Activated CD8-positive, alpha-beta memory T cell treated with anti-CD3 and anti-CD28 coated beads, Interleukin-2, amount 50 U/mL, for 24 hours (primary cell): ENCODE data around the gene PARG.
"Not testable (repeated sequence)": the region's sequence is repeated elsewhere in the genome, so short reads cannot be mapped to it uniquely, and the experiment has no call there.

ENCODE experiments used
- DNase-seq: peaks from one replicate; pipeline ENCODE4 v3.0.0-alpha.2; 2020; ENCODE audit errors: extremely low read depth

The PARG gene

GRCh38 chr10:49903829-49904228 is 38.0 kb downstream of the PARG start:
- DNase-seq, result not testable (repeated sequence)

DNA sequence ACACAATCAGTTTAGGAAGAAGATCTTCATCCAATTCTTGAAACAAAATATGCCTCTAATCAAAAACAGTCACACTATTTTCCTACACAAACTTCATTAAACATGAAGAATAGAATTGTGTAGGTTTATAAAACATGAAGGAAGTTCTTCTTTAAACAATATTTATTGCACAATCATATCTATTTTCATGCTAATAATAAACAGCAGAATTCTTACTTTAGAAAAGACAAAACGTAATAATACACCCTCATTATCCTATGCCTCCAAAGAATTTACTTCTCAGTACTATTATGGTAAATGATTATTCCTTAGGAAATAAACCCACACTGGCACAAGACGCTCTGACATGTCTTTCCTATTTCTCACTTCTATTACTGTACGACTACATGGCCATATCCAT is 41.4 kb downstream of the PARG start:
- DNase-seq, result not testable (repeated sequence)

GRCh38 chr10:49899999-49900398 is 41.8 kb downstream of the PARG start:
- not testable (repeated sequence) for DNase-seq

GRCh38 chr10:49890025-49890424 is 51.8 kb downstream of the PARG start:
- DNase-seq, result not testable (repeated sequence)

- DNase-seq, result not testable (repeated sequence)
These were observed 57.0 kb downstream of the PARG start for GRCh38 chr10:49884739-49885331.

- DNase-seq, result not testable (repeated sequence)
These were observed 58.0 kb downstream of the PARG start for GRCh38 chr10:49883852-49884251.

DNA sequence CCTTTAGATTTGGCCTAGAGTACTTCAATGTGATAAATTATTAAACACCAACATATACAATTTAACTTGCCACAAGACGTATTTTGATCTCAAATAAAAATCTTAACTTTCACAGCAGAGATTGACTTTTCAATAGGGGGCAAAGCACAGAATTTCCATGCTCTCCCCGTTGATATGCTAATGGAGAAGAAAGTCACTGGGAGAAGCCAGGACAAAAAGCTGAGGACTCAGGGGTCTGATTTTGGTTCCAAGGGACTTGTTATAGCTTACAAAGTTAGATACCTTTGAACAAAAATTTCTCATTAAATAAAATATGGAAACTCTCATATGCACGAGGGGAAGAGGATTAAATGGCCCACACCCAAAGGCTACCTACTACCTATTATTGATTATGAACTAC is 59.5 kb downstream of the PARG start:
- DNase-seq, result not testable (repeated sequence)

GRCh38 chr10:49872740-49873139 is 69.1 kb downstream of the PARG start:
- DNase-seq, result not testable (repeated sequence)

GRCh38 chr10:49871462-49871861 is 70.4 kb downstream of the PARG start:
- DNase-seq, result not testable (repeated sequence)

DNA sequence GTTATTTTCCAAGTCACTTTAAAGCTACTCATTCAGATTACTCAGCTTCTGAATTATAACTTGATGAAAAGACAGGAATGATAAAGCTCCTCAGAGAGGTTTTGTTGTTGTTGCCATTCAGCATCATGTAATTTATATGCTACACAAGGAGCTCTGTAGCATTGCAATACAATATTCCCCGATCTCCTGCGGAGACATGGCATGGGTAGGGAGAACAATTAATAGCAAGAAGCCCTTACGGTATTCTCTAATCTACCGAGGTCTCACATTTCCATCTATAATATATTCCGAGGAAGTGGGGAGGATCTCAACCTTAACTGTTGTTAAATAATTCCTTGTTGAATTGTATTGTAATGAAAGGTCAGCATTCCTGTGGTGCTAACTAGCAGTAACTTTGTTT is 81.9 kb downstream of the PARG start:
- not testable (repeated sequence) for DNase-seq

- DNase-seq, result not testable (repeated sequence)
These were observed 83.0 kb downstream of the PARG start for GRCh38 chr10:49858697-49859382.

DNA sequence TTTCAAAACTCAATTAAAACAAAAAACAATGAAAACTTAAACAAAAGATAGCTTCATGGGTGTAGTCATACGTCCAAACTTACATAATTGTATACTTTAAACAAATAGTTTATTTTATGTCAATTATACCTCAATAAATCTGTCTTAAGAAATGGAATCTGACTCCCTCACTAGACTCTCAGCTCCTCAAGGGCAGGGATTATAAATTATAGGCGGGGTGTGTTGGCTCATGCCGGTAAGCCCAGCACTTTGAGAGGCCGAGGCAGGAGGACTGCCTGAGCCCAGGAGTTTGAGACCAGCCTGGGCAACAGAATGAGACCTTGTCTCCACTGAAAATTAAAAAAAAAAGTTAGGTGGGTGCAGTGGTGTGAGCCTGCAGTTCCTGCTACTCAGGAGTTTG is 92.3 kb downstream of the PARG start:
- DNase-seq, result not testable (repeated sequence)

DNA sequence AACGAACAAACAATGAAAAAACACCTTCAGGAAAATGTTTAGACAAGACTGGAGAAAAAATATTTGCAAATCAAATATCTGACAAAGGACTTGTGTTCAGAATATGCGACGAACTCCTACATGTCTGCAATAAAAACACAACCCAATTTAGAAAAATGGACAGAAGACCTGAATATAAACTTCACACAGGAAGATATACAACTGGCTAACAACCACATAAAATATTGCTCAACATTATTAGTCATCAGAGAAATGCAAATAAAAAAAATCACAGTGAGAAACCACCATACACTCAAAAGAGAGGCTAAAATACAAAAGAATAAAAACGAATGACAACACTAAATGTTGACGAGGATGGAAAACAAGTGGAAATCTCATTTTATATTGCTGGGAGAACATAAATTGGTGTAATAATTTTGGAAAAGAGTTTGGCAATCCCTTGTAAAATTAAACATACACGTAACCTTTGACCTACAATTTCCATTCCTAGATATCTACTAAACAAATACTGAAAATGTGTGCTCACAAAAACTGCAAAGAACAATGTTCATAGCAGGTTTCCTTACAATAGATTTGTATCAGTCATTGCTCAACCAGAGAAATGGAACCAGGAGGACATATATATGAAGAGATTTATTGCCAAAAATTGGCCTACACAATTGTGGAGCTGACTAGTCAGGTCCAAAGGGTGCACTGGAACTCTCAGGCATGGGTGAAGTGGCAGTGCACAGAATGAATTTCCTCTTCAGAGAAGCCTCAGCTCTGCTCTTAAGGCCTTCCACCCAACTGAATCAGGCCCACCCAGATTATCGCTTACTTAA is 96.8 kb downstream of the PARG start:
- no peak for DNase-seq

DNA sequence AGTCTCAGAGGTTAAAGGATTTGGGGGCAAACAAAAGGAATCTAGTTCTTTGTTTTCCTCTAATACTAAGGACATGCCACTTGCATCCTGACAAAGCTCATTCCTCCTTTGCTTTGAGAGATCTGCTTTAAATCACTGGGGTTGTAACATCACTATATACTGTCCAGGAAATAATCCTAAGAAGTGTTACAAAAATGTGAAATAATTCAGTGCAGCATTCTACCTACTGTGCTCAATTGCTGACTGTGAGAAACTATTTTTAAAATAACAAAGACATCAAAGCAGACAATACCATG is 99.5 kb downstream of the PARG start:
- DNase-seq, result not testable (repeated sequence)

DNA sequence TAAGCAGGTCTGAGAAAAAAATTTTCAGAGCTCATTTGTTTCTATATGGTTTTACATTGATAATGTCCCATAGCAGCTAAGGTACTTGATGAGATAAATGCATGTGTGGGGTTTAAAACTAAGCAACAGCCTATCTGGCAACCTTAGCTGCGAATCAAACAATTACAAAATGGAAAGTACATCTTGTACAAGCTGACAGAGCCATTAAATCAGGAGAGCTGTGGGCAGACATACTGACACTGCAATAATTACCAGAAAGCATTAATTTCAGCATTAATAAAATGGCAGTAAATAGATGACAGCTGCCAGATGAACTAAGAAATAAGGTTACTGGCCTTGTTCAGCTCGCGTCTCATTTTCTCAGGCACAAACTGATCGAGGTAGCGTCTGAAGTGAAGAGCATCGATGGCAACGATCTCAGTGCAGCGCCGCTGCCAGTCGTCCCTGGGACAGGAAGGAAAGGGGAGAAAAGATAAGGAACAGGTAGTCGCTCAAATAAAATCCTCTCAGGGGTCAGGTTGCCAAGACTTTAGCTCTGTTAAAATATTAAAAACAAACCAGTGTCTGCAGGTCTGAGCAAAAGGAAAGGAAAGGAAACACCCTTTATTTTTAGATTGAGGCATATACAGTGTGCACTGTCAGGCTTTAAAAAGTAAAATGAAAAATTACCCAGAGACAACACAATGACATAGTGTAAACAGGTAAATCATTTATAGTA is 100.1 kb downstream of the PARG start:
- no peak for DNase-seq

- no peak for DNase-seq
These were observed 104.1 kb downstream of the PARG start for GRCh38 chr10:49837685-49838084.

- no peak for DNase-seq
These were observed 104.8 kb downstream of the PARG start for GRCh38 chr10:49837051-49837478.

DNA sequence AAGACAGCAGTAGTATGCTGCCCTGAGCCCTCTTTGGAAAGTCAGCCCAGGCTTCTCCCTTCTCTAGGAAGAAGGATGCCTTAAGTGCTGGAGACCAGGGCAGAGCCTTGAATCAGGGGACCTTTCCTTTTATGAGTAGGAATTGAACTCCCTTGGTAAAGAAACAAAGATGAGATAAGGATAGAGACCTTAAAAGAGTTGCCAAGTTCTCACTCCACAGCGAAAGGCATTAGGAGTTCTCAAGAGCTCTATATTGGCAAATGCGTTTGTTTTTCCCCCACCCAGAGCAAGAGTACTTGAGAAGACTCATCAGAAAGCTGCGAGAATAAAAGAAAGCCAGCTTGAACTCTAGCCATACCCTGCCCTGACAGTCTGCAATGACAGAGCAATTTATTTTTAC is 106.9 kb downstream of the PARG start:
- DNase-seq, result no peak

DNA sequence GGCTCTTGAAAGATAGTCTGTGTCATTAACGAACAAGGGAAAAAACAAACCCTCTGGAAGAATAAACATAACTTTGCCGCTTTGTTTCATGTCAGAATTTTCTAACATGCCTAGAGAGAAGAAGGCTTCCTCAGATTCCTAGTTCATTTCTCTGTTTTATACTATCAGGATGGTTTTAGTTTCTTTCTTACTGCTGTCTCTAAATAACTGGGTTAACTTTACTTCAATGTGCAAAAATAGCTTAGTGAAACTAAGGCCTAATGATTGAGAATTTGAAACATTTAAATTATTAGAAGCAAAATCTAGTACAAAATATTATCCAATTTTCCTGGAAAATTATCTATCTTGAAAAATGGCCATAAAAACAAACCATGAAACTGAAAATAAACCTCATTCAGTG is 107.6 kb downstream of the PARG start:
- DNase-seq, result no peak

- DNase-seq, result no peak
These were observed 108.7 kb downstream of the PARG start for GRCh38 chr10:49833168-49833567.

DNA sequence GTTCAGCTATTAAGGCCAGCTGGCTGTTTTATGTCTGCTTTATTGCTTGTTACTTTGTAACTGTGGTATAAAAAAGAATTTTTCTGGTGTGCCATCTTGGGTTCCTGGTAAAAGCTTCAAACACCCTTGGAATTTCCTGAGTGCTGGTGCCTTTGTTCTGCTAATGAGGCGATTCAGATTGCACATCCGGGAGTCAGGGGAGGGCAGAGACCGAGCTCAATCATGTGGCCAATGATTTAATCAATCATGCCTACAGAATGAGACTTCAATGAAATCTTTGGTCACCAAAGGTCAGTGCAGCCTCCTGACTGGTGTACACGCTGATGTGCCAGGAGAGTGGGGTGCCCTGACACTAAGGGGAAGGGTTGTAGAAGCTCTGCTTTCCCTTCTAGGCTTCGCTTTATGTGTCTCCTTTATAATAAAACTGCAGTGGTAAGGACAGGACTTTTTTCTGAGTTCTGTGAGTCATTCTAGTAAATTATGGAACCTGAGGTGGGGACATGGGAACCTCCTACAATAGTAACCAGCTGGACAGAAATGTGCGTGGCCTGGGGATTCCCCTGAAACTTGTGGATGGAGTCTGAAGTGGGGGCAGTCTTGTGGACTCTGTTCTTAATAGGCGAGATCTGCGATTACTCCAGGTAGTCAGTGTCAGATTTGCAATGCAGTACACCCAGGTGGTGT is 110.3 kb downstream of the PARG start:
- no peak for DNase-seq

DNA sequence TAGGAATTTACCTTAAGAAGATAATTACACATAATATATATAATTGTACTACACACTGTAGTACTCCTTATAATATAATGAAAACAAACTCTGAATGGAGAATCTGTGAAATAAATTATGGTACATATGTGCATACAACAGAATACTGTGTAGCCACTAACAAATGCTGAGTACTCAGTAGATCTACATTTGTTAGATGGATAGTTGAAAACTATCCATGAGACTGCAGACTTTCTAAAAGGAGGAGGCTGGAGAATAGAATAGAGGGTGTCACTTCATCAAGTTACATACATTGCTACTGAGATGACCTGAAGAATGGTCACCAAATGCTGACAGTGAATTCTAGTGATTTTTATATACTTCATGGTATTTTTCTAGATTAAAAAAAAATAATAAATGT is 111.0 kb downstream of the PARG start:
- no peak for DNase-seq
